ENCODE results near the gene SLC37A1. TPM values are rescaled to one million over a fixed set of nuclear protein-coding genes. Genes with fewer than 3 reads are reported as not detected.

Gene SLC37A1
- total RNA-seq, 1 experiment from 2014 or later: 23.5 TPM

- Histone ChIP-seq H3K9me3 (ENCODE audit: insufficient read depth, low read depth) (no peaks in the 10 kb centered on the region), H3K4me1 (replicated peaks; ENCODE audit: insufficient read depth) (peaks cover 34% of the 10 kb centered on the region), H3K36me3 (ENCODE audit: low read depth) (peaks cover 13% of the 10 kb centered on the region), H3K4me2 (no peak overlapping the region), H3F3A (ENCODE audit: insufficient read depth, low read depth) (peaks cover 33% of the 10 kb centered on the region), H2AFZ (no peak overlapping the region), H3K79me2 (ENCODE audit: low read depth) (peaks cover 88% of the 10 kb centered on the region), H3K27ac (no peak overlapping the region), H4K20me1 (ENCODE audit: insufficient read depth) (no peaks in the 10 kb centered on the region), H3K4me3 (no peak overlapping the region), H3K9me2 (ENCODE audit: insufficient read depth) (no peaks in the 10 kb centered on the region), H3K27me3 (ENCODE audit: insufficient read depth, low read depth) (no peaks in the 10 kb centered on the region)
- no peak for DNase-seq
- ChIA-PET POLR2A (ENCODE audit: unreplicated experiment) (no interaction called here), CTCF (no interaction called here)
- TF ChIP-seq EZH2 (IDR thresholded peaks at IDR 0.05; ENCODE audit: low read depth): no peak
- no peak for TF ChIP-seq CTCF (conservative IDR thresholded peaks at IDR 0.05)
- no TSS peak for BruUV-seq (replicated peaks)
- intact Hi-C loops (cut with micrococcal nuclease; ENCODE audit: unreplicated experiment): no loop called here
Measured at GRCh38 chr21:42520628-42521253, 7.1 kb downstream of the SLC37A1 start.

GRCh38 chr21:42521384-42521783, 7.7 kb downstream of the SLC37A1 start:
- Histone ChIP-seq H3K27me3 (ENCODE audit: insufficient read depth, low read depth) (no peaks in the 10 kb centered on the region), H3K9me2 (ENCODE audit: insufficient read depth) (no peaks in the 10 kb centered on the region), H3K27ac (no peak overlapping the region), H3K4me3 (no peak overlapping the region), H3K4me2 (no peak overlapping the region), H3K9me3 (ENCODE audit: insufficient read depth, low read depth) (no peaks in the 10 kb centered on the region), H3K4me1 (replicated peaks; ENCODE audit: insufficient read depth) (peaks cover 30% of the 10 kb centered on the region), H4K20me1 (ENCODE audit: insufficient read depth) (no peaks in the 10 kb centered on the region), H3K79me2 (ENCODE audit: low read depth) (peaks cover 89% of the 10 kb centered on the region), H3K36me3 (ENCODE audit: low read depth) (peaks cover 13% of the 10 kb centered on the region), H3F3A (ENCODE audit: insufficient read depth, low read depth) (peaks cover 26% of the 10 kb centered on the region), H2AFZ (no peak overlapping the region)
- no peak for TF ChIP-seq EZH2 (IDR thresholded peaks at IDR 0.05; ENCODE audit: low read depth)
- TF ChIP-seq CTCF (conservative IDR thresholded peaks at IDR 0.05): no peak
- ChIA-PET CTCF (no interaction called here), POLR2A (ENCODE audit: unreplicated experiment) (no interaction called here)
- no TSS peak for BruUV-seq (replicated peaks)
- DNase-seq: no peak
- intact Hi-C loops (cut with micrococcal nuclease; ENCODE audit: unreplicated experiment): no loop called here

GRCh38 chr21:42521805-42522204, 8.2 kb downstream of the SLC37A1 start:
- Histone ChIP-seq H3F3A (ENCODE audit: insufficient read depth, low read depth) (peaks cover 22% of the 10 kb centered on the region; the same call in 1 of the 2 replicates), H3K9me2 (ENCODE audit: insufficient read depth) (no peaks in the 10 kb centered on the region), H3K36me3 (ENCODE audit: low read depth) (peaks cover 13% of the 10 kb centered on the region), H4K20me1 (ENCODE audit: insufficient read depth) (no peaks in the 10 kb centered on the region), H2AFZ (no peak overlapping the region), H3K4me1 (replicated peaks; ENCODE audit: insufficient read depth) (peaks cover 26% of the 10 kb centered on the region), H3K4me2 (no peak overlapping the region), H3K79me2 (ENCODE audit: low read depth) (peaks cover 87% of the 10 kb centered on the region), H3K4me3 (no peak overlapping the region), H3K27me3 (ENCODE audit: insufficient read depth, low read depth) (no peaks in the 10 kb centered on the region), H3K9me3 (ENCODE audit: insufficient read depth, low read depth) (no peaks in the 10 kb centered on the region), H3K27ac (no peak overlapping the region)
- BruUV-seq (replicated peaks): no TSS peak
- POLR2A ChIA-PET (ENCODE audit: unreplicated experiment): no interaction called here
- intact Hi-C loops (cut with micrococcal nuclease; ENCODE audit: unreplicated experiment): no loop called here
- CTCF ChIA-PET: no interaction called here
- no peak for DNase-seq
- TF ChIP-seq EZH2 (IDR thresholded peaks at IDR 0.05; ENCODE audit: low read depth) (no peak), CTCF (conservative IDR thresholded peaks at IDR 0.05) (no peak)
